ENCODE results near the gene TTC9B.
A peak's percentile ranks its signal among the peaks of the same experiment; 100 is the strongest.

The TTC9B gene

DNA sequence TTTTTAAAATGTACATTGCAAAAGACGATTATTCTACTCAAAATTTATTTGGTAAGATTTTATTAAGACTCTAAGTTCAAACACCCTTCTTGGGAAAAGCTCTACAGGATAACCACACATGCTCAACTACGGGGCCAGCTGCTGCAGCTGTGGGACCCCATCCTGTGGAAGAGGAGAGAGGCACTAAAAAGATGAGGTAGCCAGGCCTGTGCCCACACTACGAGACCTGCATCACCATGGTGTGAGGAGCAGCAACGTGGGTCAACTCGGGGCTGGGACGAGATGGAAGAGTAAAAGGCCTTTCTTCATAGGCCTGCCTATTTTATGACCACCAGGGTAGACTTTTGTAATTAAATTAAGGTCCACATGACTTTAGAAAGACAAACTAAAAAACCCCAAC is 12.9 kb upstream of the TTC9B start:
- TF ChIP-seq CTCF (IDR thresholded peaks at IDR 0.05; ENCODE audit: low read depth, low read length, missing control alignments): no peak
- DNase-seq: no peak
- Histone ChIP-seq H3K27ac (no peak overlapping the region), H3K4me3 (ENCODE audit: low read depth, low read length) (no peak overlapping the region), H3K27me3 (replicated peaks) (no peaks in the 10 kb centered on the region), H3K36me3 (replicated peaks) (peaks cover 11% of the 10 kb centered on the region)
- in situ Hi-C loops (cut with HindIII; ENCODE audit: low pct_ligation_motif_present, low sequenced_read_pairs): no loop called here

DNA sequence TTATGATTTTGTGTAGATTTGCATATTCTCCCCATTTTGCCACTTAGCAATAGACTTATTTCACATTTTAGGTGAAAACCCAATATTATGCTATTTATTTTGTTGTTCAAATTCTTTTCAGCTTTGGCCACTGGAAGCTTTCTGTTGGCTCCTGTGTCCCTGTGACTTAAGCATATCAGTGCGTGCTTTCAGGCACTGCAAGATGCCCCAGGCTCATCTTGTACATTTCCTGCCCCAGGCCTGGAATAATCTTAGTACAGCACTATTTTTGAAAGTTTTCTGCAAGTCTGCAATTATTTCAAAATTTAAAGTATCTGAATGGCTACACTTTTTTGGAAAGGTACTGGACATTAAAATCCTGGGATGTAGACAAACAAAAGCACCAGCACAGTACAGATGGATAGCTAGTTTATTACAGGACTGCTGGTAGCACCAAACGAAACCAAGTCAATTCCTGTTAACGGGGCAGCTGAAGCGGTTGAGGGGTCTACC is 11.8 kb upstream of the TTC9B start:
- no peak for TF ChIP-seq CTCF (IDR thresholded peaks at IDR 0.05; ENCODE audit: low read depth, low read length, missing control alignments)
- Histone ChIP-seq H3K27me3 (replicated peaks) (no peaks in the 10 kb centered on the region), H3K4me3 (ENCODE audit: low read depth, low read length) (no peak overlapping the region), H3K27ac (no peak overlapping the region), H3K36me3 (replicated peaks) (peaks cover 5% of the 10 kb centered on the region)
- DNase-seq: no peak
- in situ Hi-C loops (cut with HindIII; ENCODE audit: low pct_ligation_motif_present, low sequenced_read_pairs): no loop called here

DNA sequence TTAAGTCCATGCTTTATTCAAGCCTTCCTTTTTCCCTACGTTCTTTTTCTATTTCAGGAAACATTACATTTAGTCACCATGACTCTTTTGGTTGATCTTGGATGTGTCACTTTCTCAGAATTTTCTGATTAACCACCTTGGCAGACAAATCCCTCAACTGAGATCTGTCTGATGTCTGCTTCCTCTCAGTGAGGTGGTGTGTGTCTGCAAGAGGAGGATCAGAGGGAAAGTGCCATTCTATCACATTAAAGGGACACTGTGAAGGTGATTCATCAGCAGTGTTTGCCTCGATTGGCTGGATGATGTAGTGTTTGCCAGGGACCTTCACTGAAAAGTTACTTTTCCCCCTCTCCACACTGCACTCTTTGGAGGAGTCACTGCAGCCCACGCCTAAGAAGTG is 11.3 kb upstream of the TTC9B start:
- H3K36me3 ChIP-seq (replicated peaks): peaks cover under 1% of the 10 kb centered on the region
- no peak overlapping the region for H3K4me3 ChIP-seq (ENCODE audit: low read depth, low read length)
- peak; percentile 25 for DNase-seq
- TF ChIP-seq CTCF (IDR thresholded peaks at IDR 0.05; ENCODE audit: low read depth, low read length, missing control alignments): no peak
- no peak overlapping the region for H3K27ac ChIP-seq
- no peaks in the 10 kb centered on the region for H3K27me3 ChIP-seq (replicated peaks)
- in situ Hi-C loops (cut with HindIII; ENCODE audit: low pct_ligation_motif_present, low sequenced_read_pairs): no loop called here

DNA sequence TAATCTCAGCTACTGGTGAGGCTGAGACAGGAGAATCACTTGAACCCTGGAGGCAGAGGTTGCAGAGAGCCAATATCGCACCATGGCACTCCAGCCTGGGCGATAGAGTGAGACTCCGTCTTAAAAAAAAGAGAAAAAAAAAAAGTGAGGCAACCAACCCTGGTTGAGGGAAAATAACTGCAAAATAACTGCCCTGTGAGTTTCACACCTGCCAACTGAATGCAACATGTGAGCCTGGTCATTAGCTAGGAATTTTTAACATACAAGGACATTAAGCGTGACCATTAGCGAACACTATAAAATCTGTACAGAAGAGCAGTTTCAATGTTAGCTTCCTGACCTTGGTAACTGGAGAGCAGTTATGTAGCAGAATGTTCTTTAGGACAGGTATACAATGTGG is 10.7 kb upstream of the TTC9B start:
- DNase-seq: no peak
- Histone ChIP-seq H3K27me3 (replicated peaks) (no peaks in the 10 kb centered on the region), H3K27ac (no peak overlapping the region), H3K36me3 (replicated peaks) (no peaks in the 10 kb centered on the region), H3K4me3 (ENCODE audit: low read depth, low read length) (no peak overlapping the region)
- TF ChIP-seq CTCF (IDR thresholded peaks at IDR 0.05; ENCODE audit: low read depth, low read length, missing control alignments): no peak
- in situ Hi-C loops (cut with HindIII; ENCODE audit: low pct_ligation_motif_present, low sequenced_read_pairs): no loop called here

DNA sequence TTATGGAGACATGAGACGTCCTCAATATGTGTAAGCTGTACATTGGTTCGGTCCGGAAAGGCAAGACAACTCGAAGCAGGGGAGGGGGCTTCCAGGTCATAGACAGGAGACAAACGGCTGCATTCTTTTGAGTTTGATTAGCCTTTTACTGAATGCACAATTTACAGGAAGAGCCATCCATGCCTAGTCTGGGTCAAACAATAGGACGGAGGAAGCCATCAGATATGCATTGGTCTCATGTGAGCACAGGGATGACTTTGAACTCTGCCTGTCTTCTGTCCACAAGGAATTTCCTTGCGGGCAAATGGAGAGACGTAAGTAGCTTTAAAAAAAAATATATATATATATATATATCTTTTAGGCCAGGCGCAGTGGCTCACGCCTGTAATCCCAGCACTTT is 10.2 kb upstream of the TTC9B start:
- H3K36me3 ChIP-seq (replicated peaks): no peaks in the 10 kb centered on the region
- no peak overlapping the region for H3K4me3 ChIP-seq (ENCODE audit: low read depth, low read length)
- in situ Hi-C loops (cut with HindIII; ENCODE audit: low pct_ligation_motif_present, low sequenced_read_pairs): no loop called here
- H3K27me3 ChIP-seq (replicated peaks): no peaks in the 10 kb centered on the region
- H3K27ac ChIP-seq: no peak overlapping the region
- TF ChIP-seq CTCF (IDR thresholded peaks at IDR 0.05; ENCODE audit: low read depth, low read length, missing control alignments): no peak
- no peak for DNase-seq

Data from brain microvascular endothelial cell (primary cell).